WTC11 (cell line): ENCODE results near the gene NHERF1. TPM values are rescaled to one million over a fixed set of nuclear protein-coding genes. Genes with fewer than 3 reads are reported as not detected.

Source experiments
- ATAC-seq: fragments of 200-7000 bp; cut with Tn5 transposase; 2 replicates; pipeline ENCODE4 v1.10.0; 2021; ENCODE audit warnings: mild to moderate bottlenecking, moderate library complexity
- CTCF ChIA-PET: fragments of 300-600 bp; sonication (Branson Sonifier 250); formaldehyde crosslinking; loops from one replicate; lab custom pipeline; 2021; ENCODE audit warnings: antibody characterized with exemption; lab: Charles Lee
- POLR2A ChIA-PET: fragments of 350-600 bp; sonication (Branson Sonifier 250); formaldehyde crosslinking; loops from one replicate; lab custom pipeline; 2021; ENCODE audit warnings: antibody characterized with exemption; lab: Charles Lee
- DNase-seq: peaks from one replicate; pipeline ENCODE4 v3.0.0; 2021; ENCODE audit warnings: low spot score
- H3K27ac Mint-ChIP-seq: 2 replicates; pipeline ENCODE4 v1.8.0; 2021; ENCODE audit warnings: mixed read lengths
- H3K27me3 Mint-ChIP-seq: 2 replicates; pipeline ENCODE4 v1.8.0; 2021; ENCODE audit warnings: low read depth, mild to moderate bottlenecking, moderate library complexity, mixed read lengths
- H3K36me3 Mint-ChIP-seq: 2 replicates; pipeline ENCODE4 v1.8.0; 2021; ENCODE audit warnings: mixed read lengths
- H3K4me1 Mint-ChIP-seq: 2 replicates; pipeline ENCODE4 v1.8.0; 2022; ENCODE audit warnings: mixed read lengths
- H3K4me3 Mint-ChIP-seq: 2 replicates; pipeline ENCODE4 v1.8.0; 2021; ENCODE audit warnings: mild to moderate bottlenecking, moderate library complexity, mixed read lengths
- H3K9me3 Mint-ChIP-seq: 2 replicates; pipeline ENCODE4 v1.8.0; 2021; ENCODE audit warnings: mixed read lengths
- GABPB1 ChIP-seq: sonication (generic); formaldehyde crosslinking; IDR thresholded peaks from 2 replicates; pipeline ENCODE4 v1.8.1; 2023; ENCODE audit warnings: mild to moderate bottlenecking, missing genetic modification reagents
- GTF2I ChIP-seq: fragments of 250-450 bp; sonication (Bioruptor Pico); conservative IDR thresholded peaks from 2 replicates; pipeline ENCODE4 v1.4.0; 2021; ENCODE audit warnings: mild to moderate bottlenecking
- JUN ChIP-seq: sonication (generic); formaldehyde crosslinking; IDR thresholded peaks from 2 replicates; pipeline ENCODE4 v1.8.0; 2023; ENCODE audit warnings: mild to moderate bottlenecking, missing genetic modification reagents
- KAT7 ChIP-seq: sonication (generic); formaldehyde crosslinking; IDR thresholded peaks from 2 replicates; pipeline ENCODE4 v1.8.1; 2023; ENCODE audit warnings: missing genetic modification reagents, mild to moderate bottlenecking, borderline replicate concordance
- NR2C2 ChIP-seq: sonication (generic); formaldehyde crosslinking; IDR thresholded peaks from 2 replicates; pipeline ENCODE4 v1.8.0; 2022; ENCODE audit warnings: mild to moderate bottlenecking, missing genetic modification reagents
- OVOL2 ChIP-seq: fragments of 250-450 bp; sonication (Bioruptor Pico); IDR thresholded peaks from 2 replicates; pipeline ENCODE4 v1.9.0; 2021; ENCODE audit warnings: mild to moderate bottlenecking, borderline replicate concordance
- RORB ChIP-seq: fragments of 250-450 bp; sonication (Bioruptor Pico); IDR thresholded peaks from 2 replicates; pipeline ENCODE4 v1.9.0; 2021; ENCODE audit warnings: mild to moderate bottlenecking
- SOX15 ChIP-seq: fragments of 250-450 bp; sonication (Bioruptor Pico); IDR thresholded peaks from 2 replicates; pipeline ENCODE4 v1.9.0; 2021; ENCODE audit warnings: mild to moderate bottlenecking
- TCF7 ChIP-seq: sonication (generic); formaldehyde crosslinking; IDR thresholded peaks from 2 replicates; pipeline ENCODE4 v1.8.0; 2022; ENCODE audit warnings: mild to moderate bottlenecking, low read depth, missing genetic modification reagents, moderate library complexity
- TEAD4 ChIP-seq: sonication (generic); formaldehyde crosslinking; IDR thresholded peaks from 2 replicates; pipeline ENCODE4 v1.8.0; 2022; ENCODE audit warnings: mild to moderate bottlenecking, missing genetic modification reagents
- ZBTB21 ChIP-seq: sonication (generic); formaldehyde crosslinking; IDR thresholded peaks from 2 replicates; pipeline ENCODE4 v1.8.1; 2023; ENCODE audit warnings: mild to moderate bottlenecking, missing genetic modification reagents, borderline replicate concordance
- ZNF416 ChIP-seq: fragments of 250-450 bp; sonication (Bioruptor Pico); IDR thresholded peaks from 2 replicates; pipeline ENCODE4 v1.9.0; 2021; ENCODE audit warnings: mild to moderate bottlenecking, inconsistent platforms
- ZNF423 ChIP-seq: fragments of 250-450 bp; sonication (Bioruptor Pico); IDR thresholded peaks from 2 replicates; pipeline ENCODE4 v2.1.2; 2022; ENCODE audit warnings: mild to moderate bottlenecking, moderate library complexity
- total RNA-seq: library from RNA; stranded (reverse); gene quantifications from 3 replicates; pipeline ENCODE4 v1.2.3, GENCODE V29; 2021
- TF ChIP-seq, protein P1 (sequence below): fragments of 250-450 bp; sonication (Bioruptor Pico); IDR thresholded peaks from 2 replicates; pipeline ENCODE4 v1.9.0; 2021; ENCODE audit warnings: moderate library complexity, mild to moderate bottlenecking, inconsistent platforms, borderline replicate concordance
- TF ChIP-seq, protein P2 (sequence below): sonication (generic); formaldehyde crosslinking; IDR thresholded peaks from 2 replicates; pipeline ENCODE4 v1.8.0; 2023; ENCODE audit warnings: missing genetic modification reagents, mild to moderate bottlenecking, borderline replicate concordance
- TF ChIP-seq, protein P3 (sequence below): sonication (generic); formaldehyde crosslinking; conservative IDR thresholded peaks from 2 replicates; pipeline ENCODE4 v1.8.1; 2023; ENCODE audit warnings: mild to moderate bottlenecking, low read depth, missing genetic modification reagents, moderate library complexity
- TF ChIP-seq, protein P4 (sequence below): sonication (generic); formaldehyde crosslinking; IDR thresholded peaks from 2 replicates; pipeline ENCODE4 v1.8.1; 2023; ENCODE audit warnings: mild to moderate bottlenecking, moderate library complexity, missing genetic modification reagents
- TF ChIP-seq, protein P5 (sequence below): sonication (generic); formaldehyde crosslinking; IDR thresholded peaks from 2 replicates; pipeline ENCODE4 v1.8.0; 2023; ENCODE audit warnings: missing genetic modification reagents

NHERF1 gene
- total RNA-seq, 1 experiment from 2014 or later = 111 TPM

DNA sequence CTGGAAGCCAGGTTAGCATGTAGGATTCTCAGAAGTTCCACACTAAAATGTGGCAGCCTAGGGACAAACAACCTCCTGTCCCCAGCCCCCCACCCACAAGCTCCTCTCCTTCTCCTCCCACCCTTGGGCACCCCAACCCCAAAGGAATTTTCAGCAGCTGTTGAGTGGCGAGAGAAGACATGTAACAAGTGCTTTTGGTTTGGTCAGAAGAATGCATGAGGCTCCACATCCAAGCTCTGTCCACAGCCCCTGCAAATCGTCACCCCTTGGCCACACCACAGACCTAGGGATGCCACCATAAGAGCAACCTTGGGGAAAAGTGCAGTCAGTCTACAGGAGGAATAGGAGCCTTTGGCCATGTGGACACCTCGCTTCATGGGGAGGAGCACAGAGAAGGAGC, 23.3 kb upstream of the NHERF1 start:
- Mint-ChIP-seq H3K4me1 (no peaks in the 10 kb centered on the region), H3K9me3 (no peaks in the 10 kb centered on the region), H3K36me3 (no peaks in the 10 kb centered on the region), H3K27ac (no peak overlapping the region), H3K27me3 (peaks cover 11% of the 10 kb centered on the region; the same call in 1 of the 2 replicates), H3K4me3 (no peak overlapping the region)
- DNase-seq = no peak
- CTCF ChIA-PET = no interaction called here
- no peak for ATAC-seq
- POLR2A ChIA-PET = no interaction called here
- TF ChIP-seq, protein P1, sequence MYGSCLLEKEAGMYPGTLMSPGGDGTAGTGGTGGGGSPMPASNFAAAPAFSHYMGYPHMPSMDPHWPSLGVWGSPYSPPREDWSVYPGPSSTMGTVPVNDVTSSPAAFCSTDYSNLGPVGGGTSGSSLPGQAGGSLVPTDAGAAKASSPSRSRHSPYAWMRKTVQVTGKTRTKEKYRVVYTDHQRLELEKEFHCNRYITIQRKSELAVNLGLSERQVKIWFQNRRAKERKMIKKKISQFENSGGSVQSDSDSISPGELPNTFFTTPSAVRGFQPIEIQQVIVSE = no peak
- no peak for TF ChIP-seq KAT7 (CRISPR knock-in tag)
- TF ChIP-seq, protein P2, sequence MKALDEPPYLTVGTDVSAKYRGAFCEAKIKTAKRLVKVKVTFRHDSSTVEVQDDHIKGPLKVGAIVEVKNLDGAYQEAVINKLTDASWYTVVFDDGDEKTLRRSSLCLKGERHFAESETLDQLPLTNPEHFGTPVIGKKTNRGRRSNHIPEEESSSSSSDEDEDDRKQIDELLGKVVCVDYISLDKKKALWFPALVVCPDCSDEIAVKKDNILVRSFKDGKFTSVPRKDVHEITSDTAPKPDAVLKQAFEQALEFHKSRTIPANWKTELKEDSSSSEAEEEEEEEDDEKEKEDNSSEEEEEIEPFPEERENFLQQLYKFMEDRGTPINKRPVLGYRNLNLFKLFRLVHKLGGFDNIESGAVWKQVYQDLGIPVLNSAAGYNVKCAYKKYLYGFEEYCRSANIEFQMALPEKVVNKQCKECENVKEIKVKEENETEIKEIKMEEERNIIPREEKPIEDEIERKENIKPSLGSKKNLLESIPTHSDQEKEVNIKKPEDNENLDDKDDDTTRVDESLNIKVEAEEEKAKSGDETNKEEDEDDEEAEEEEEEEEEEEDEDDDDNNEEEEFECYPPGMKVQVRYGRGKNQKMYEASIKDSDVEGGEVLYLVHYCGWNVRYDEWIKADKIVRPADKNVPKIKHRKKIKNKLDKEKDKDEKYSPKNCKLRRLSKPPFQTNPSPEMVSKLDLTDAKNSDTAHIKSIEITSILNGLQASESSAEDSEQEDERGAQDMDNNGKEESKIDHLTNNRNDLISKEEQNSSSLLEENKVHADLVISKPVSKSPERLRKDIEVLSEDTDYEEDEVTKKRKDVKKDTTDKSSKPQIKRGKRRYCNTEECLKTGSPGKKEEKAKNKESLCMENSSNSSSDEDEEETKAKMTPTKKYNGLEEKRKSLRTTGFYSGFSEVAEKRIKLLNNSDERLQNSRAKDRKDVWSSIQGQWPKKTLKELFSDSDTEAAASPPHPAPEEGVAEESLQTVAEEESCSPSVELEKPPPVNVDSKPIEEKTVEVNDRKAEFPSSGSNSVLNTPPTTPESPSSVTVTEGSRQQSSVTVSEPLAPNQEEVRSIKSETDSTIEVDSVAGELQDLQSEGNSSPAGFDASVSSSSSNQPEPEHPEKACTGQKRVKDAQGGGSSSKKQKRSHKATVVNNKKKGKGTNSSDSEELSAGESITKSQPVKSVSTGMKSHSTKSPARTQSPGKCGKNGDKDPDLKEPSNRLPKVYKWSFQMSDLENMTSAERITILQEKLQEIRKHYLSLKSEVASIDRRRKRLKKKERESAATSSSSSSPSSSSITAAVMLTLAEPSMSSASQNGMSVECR = no peak
- TF ChIP-seq SOX15 (CRISPR knock-in tag) = no peak
- TF ChIP-seq ZNF416 (CRISPR knock-in tag) = no peak
- TF ChIP-seq, protein P3, sequence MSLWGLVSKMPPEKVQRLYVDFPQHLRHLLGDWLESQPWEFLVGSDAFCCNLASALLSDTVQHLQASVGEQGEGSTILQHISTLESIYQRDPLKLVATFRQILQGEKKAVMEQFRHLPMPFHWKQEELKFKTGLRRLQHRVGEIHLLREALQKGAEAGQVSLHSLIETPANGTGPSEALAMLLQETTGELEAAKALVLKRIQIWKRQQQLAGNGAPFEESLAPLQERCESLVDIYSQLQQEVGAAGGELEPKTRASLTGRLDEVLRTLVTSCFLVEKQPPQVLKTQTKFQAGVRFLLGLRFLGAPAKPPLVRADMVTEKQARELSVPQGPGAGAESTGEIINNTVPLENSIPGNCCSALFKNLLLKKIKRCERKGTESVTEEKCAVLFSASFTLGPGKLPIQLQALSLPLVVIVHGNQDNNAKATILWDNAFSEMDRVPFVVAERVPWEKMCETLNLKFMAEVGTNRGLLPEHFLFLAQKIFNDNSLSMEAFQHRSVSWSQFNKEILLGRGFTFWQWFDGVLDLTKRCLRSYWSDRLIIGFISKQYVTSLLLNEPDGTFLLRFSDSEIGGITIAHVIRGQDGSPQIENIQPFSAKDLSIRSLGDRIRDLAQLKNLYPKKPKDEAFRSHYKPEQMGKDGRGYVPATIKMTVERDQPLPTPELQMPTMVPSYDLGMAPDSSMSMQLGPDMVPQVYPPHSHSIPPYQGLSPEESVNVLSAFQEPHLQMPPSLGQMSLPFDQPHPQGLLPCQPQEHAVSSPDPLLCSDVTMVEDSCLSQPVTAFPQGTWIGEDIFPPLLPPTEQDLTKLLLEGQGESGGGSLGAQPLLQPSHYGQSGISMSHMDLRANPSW (CRISPR knock-in tag) = no peak
- no peak for TF ChIP-seq OVOL2

DNA sequence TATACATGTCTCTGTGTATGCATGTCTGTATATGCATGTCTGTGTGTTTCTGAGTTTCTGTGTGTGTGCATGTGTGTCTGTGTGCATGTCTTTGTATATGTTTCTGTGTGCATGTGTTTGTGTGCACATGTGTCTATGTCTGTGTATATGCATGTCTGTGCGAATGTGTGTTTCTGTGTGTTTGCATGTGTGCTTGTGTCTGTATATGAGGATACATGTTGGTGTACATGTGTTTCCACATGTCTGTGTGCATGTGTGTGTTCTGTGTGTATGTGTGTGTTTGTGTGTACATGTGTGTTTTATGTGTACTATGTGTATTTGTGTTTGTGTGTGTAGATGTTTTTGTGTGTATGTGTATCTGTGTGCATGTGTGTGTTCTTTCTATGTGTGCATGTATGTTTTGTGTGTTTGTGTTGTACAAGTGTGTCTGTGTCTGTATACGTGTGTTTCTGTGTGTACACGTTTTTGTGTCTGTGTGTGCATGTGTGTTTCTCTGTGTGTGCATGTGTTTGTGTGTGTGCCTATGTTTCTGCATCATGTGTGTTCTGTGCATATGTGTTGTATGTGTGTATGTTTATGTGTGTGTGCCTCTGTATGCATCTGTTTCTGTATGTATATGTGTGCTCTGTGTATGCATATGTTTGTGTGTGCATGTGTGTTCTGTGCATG, 20.3 kb upstream of the NHERF1 start:
- Mint-ChIP-seq H3K4me3 (no peak overlapping the region), H3K27me3 (no peaks in the 10 kb centered on the region)
- TF ChIP-seq, protein P2 = no peak
- TF ChIP-seq, protein P4, sequence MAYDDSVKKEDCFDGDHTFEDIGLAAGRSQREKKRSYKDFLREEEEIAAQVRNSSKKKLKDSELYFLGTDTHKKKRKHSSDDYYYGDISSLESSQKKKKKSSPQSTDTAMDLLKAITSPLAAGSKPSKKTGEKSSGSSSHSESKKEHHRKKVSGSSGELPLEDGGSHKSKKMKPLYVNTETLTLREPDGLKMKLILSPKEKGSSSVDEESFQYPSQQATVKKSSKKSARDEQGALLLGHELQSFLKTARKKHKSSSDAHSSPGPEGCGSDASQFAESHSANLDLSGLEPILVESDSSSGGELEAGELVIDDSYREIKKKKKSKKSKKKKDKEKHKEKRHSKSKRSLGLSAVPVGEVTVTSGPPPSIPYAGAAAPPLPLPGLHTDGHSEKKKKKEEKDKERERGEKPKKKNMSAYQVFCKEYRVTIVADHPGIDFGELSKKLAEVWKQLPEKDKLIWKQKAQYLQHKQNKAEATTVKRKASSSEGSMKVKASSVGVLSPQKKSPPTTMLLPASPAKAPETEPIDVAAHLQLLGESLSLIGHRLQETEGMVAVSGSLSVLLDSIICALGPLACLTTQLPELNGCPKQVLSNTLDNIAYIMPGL (CRISPR knock-in tag) = no peak
- TF ChIP-seq ZNF423 (no peak), ZNF416 (CRISPR knock-in tag) (no peak), RORB (CRISPR knock-in tag) (no peak), GABPB1 (no peak), TEAD4 (CRISPR knock-in tag) (no peak), JUN (CRISPR knock-in tag) (no peak), KAT7 (CRISPR knock-in tag) (no peak), ZBTB21 (CRISPR knock-in tag) (no peak), NR2C2 (CRISPR knock-in tag) (no peak), GTF2I (no peak), TCF7 (CRISPR knock-in tag) (no peak)
- TF ChIP-seq, protein P5, sequence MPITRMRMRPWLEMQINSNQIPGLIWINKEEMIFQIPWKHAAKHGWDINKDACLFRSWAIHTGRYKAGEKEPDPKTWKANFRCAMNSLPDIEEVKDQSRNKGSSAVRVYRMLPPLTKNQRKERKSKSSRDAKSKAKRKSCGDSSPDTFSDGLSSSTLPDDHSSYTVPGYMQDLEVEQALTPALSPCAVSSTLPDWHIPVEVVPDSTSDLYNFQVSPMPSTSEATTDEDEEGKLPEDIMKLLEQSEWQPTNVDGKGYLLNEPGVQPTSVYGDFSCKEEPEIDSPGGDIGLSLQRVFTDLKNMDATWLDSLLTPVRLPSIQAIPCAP (CRISPR knock-in tag) = no peak
- TF ChIP-seq, protein P1 = no peak

More for the DNA sequence above, 20.3 kb upstream of the NHERF1 start:
- DNase-seq = no peak
- no peak for ATAC-seq
- ChIA-PET POLR2A (no interaction called here), CTCF (no interaction called here)
- no peaks in the 10 kb centered on the region for H3K9me3 Mint-ChIP-seq
- no peak overlapping the region for H3K27ac Mint-ChIP-seq
- H3K36me3 Mint-ChIP-seq = no peaks in the 10 kb centered on the region
- H3K4me1 Mint-ChIP-seq = no peaks in the 10 kb centered on the region
